Astrocyte (in vitro differentiated cells and primary cell): ENCODE results near the gene SETD7. TPM values are rescaled to one million over a fixed set of nuclear protein-coding genes. Genes with fewer than 3 reads are reported as not detected.

Source experiments
- DNase-seq: peaks from one replicate; pipeline ENCODE4 v3.0.0-alpha.2; 2010; ENCODE audit warnings: low read depth
- FAIRE-seq: peaks from 2 replicates; lab custom pipeline; 2011; peaks lifted over from hg19 to GRCh38; lab: Jason Lieb, UNC
- H2AFZ ChIP-seq: 2 replicates; pipeline ENCODE4 v1.6.0; 2012; ENCODE audit warnings: low read depth, low read length, inconsistent platforms
- H3K27ac ChIP-seq: 2 replicates; pipeline ENCODE4 v1.5.1; 2011; ENCODE audit warnings: low read depth, low read length, inconsistent platforms
- H3K27me3 ChIP-seq: 2 replicates; pipeline ENCODE4 v1.6.0; 2011; ENCODE audit warnings: low read length, inconsistent platforms; ENCODE audit not compliant: insufficient read depth
- H3K36me3 ChIP-seq: 2 replicates; pipeline ENCODE4 v1.5.1; 2011; ENCODE audit warnings: low read length, inconsistent platforms; ENCODE audit not compliant: insufficient read depth
- H3K4me1 ChIP-seq: 2 replicates; pipeline ENCODE4 v1.5.1; 2011; ENCODE audit warnings: low read length, inconsistent platforms; ENCODE audit not compliant: insufficient read depth
- H3K4me2 ChIP-seq: 2 replicates; pipeline ENCODE4 v1.6.0; 2012; ENCODE audit warnings: low read length, inconsistent platforms
- H3K4me3 ChIP-seq: 2 replicates; pipeline ENCODE4 v1.5.1; 2011; ENCODE audit warnings: low read depth, mild to moderate bottlenecking, low read length, inconsistent platforms; ENCODE audit not compliant: insufficient read depth
- H3K79me2 ChIP-seq: 2 replicates; pipeline ENCODE4 v1.6.0; 2012; ENCODE audit warnings: mild to moderate bottlenecking, low read length, inconsistent platforms; ENCODE audit not compliant: insufficient read depth
- H3K9ac ChIP-seq: 2 replicates; pipeline ENCODE4 v1.6.0; 2012; ENCODE audit warnings: mild to moderate bottlenecking, low read length, inconsistent platforms
- H3K9me3 ChIP-seq: 2 replicates; pipeline ENCODE4 v1.5.1; 2012; ENCODE audit warnings: low read depth, mild to moderate bottlenecking, low read length, inconsistent platforms; ENCODE audit not compliant: insufficient read depth
- H4K20me1 ChIP-seq: 2 replicates; pipeline ENCODE4 v1.6.0; 2012; ENCODE audit warnings: low read length, inconsistent platforms; ENCODE audit not compliant: insufficient read depth
- H3K27ac Mint-ChIP-seq: one replicate; pipeline ENCODE4 v1.8.0; 2021; ENCODE audit warnings: mild to moderate bottlenecking, mixed read lengths; ENCODE audit not compliant: unreplicated experiment
- H3K27me3 Mint-ChIP-seq: one replicate; pipeline ENCODE4 v1.8.0; 2021; ENCODE audit warnings: low read depth, mixed read lengths; ENCODE audit not compliant: unreplicated experiment
- H3K36me3 Mint-ChIP-seq: one replicate; pipeline ENCODE4 v1.8.0; 2021; ENCODE audit warnings: low read depth, mixed read lengths; ENCODE audit not compliant: unreplicated experiment
- H3K4me1 Mint-ChIP-seq: one replicate; pipeline ENCODE4 v1.8.0; 2021; ENCODE audit warnings: low read depth, mixed read lengths; ENCODE audit not compliant: unreplicated experiment
- H3K4me3 Mint-ChIP-seq: one replicate; pipeline ENCODE4 v1.8.0; 2021; ENCODE audit warnings: mild to moderate bottlenecking, moderate library complexity, mixed read lengths; ENCODE audit not compliant: unreplicated experiment
- H3K9me3 Mint-ChIP-seq: one replicate; pipeline ENCODE4 v1.8.0; 2021; ENCODE audit warnings: mild to moderate bottlenecking, mixed read lengths; ENCODE audit not compliant: unreplicated experiment
- EZH2 ChIP-seq: IDR thresholded peaks from 2 replicates; pipeline ENCODE4 v1.6.1; 2012; ENCODE audit warnings: mild to moderate bottlenecking, low read length, inconsistent platforms; ENCODE audit not compliant: insufficient read depth
- total RNA-seq: library from RNA; stranded (reverse); gene quantifications from 2 replicates; pipeline ENCODE4 v1.2.1, GENCODE V29; 2021
- TF ChIP-seq, protein P1 (sequence below): IDR thresholded peaks from 2 replicates; pipeline ENCODE4 v1.5.1; 2011; ENCODE audit warnings: low read depth, mild to moderate bottlenecking, inconsistent platforms, low read length, moderate library complexity; ENCODE audit not compliant: insufficient read depth

SETD7 gene
- total RNA-seq, 1 donor from 2014 or later, result 55.0 TPM

DNA sequence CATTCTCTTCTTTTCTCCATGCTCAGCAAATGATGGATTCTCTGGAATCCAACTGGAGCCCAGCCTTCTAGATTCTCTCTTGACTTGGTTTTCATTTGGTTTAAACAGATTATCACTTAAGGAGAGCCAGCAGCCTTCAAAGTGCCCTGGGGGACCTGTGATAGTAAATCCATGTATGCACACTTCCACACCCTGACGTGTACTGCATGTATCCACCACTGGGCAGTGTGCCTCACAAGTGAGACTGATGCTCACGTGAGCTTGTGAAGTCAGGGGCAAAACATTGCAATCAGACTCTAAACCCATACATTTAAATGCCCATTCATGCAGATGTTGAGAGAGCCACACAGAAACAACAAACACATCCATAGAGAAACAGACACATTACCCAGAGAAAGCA, 28.0 kb upstream of the SETD7 start:
- Mint-ChIP-seq H3K27me3 (peaks cover 9% of the 10 kb centered on the region), H3K4me1 (no peaks in the 10 kb centered on the region), H3K36me3 (no peaks in the 10 kb centered on the region), H3K9me3 (peaks cover 2% of the 10 kb centered on the region), H3K27ac (no peak overlapping the region), H3K4me3 (no peak overlapping the region)
- TF ChIP-seq EZH2, result no peak
- TF ChIP-seq, protein P1, sequence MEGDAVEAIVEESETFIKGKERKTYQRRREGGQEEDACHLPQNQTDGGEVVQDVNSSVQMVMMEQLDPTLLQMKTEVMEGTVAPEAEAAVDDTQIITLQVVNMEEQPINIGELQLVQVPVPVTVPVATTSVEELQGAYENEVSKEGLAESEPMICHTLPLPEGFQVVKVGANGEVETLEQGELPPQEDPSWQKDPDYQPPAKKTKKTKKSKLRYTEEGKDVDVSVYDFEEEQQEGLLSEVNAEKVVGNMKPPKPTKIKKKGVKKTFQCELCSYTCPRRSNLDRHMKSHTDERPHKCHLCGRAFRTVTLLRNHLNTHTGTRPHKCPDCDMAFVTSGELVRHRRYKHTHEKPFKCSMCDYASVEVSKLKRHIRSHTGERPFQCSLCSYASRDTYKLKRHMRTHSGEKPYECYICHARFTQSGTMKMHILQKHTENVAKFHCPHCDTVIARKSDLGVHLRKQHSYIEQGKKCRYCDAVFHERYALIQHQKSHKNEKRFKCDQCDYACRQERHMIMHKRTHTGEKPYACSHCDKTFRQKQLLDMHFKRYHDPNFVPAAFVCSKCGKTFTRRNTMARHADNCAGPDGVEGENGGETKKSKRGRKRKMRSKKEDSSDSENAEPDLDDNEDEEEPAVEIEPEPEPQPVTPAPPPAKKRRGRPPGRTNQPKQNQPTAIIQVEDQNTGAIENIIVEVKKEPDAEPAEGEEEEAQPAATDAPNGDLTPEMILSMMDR, result no peak
- Histone ChIP-seq H3K4me1 (no peaks in the 10 kb centered on the region), H3K79me2 (no peaks in the 10 kb centered on the region), H3K4me3 (no peak overlapping the region), H2AFZ (no peak overlapping the region), H3K36me3 (no peaks in the 10 kb centered on the region), H3K27me3 (no peaks in the 10 kb centered on the region), H3K27ac (no peak overlapping the region), H3K4me2 (no peak overlapping the region), H3K9me3 (no peaks in the 10 kb centered on the region), H4K20me1 (no peaks in the 10 kb centered on the region), H3K9ac (no peak overlapping the region)
- no peak for FAIRE-seq
- DNase-seq, result no peak

- H3K9ac ChIP-seq, result no peak overlapping the region
- no peaks in the 10 kb centered on the region for H3K4me1 ChIP-seq
- H2AFZ ChIP-seq, result no peak overlapping the region
- H3K9me3 Mint-ChIP-seq, result no peaks in the 10 kb centered on the region
- TF ChIP-seq EZH2, result no peak
- no peaks in the 10 kb centered on the region for H4K20me1 ChIP-seq
- no peak overlapping the region for H3K4me3 ChIP-seq
- H3K4me2 ChIP-seq, result no peak overlapping the region
- H3K4me3 Mint-ChIP-seq, result no peak overlapping the region
- no peak overlapping the region for H3K27ac ChIP-seq
- no peaks in the 10 kb centered on the region for H3K27me3 ChIP-seq
- H3K9me3 ChIP-seq, result no peaks in the 10 kb centered on the region
- no peaks in the 10 kb centered on the region for H3K36me3 ChIP-seq
- peaks cover 1% of the 10 kb centered on the region for H3K4me1 Mint-ChIP-seq
- no peaks in the 10 kb centered on the region for H3K36me3 Mint-ChIP-seq
- DNase-seq (no peak), FAIRE-seq (no peak)
- H3K27ac Mint-ChIP-seq, result no peak overlapping the region
- peaks cover 7% of the 10 kb centered on the region for H3K27me3 Mint-ChIP-seq
- H3K79me2 ChIP-seq, result no peaks in the 10 kb centered on the region
Observed at GRCh38 chr4:139582044-139582443, 26.0 kb upstream of the SETD7 start.

- Histone ChIP-seq H3K27ac (no peak overlapping the region), H3K4me2 (no peak overlapping the region), H3K9me3 (no peaks in the 10 kb centered on the region), H3K4me1 (peaks cover 7% of the 10 kb centered on the region), H3K9ac (no peak overlapping the region), H3K79me2 (no peaks in the 10 kb centered on the region), H3K4me3 (no peak overlapping the region), H3K36me3 (no peaks in the 10 kb centered on the region), H4K20me1 (no peaks in the 10 kb centered on the region), H2AFZ (no peak overlapping the region), H3K27me3 (no peaks in the 10 kb centered on the region)
- no peak overlapping the region for H3K4me3 Mint-ChIP-seq
- H3K27ac Mint-ChIP-seq, result no peak overlapping the region
- H3K9me3 Mint-ChIP-seq, result no peaks in the 10 kb centered on the region
- peaks cover 6% of the 10 kb centered on the region for H3K4me1 Mint-ChIP-seq
- H3K27me3 Mint-ChIP-seq, result peaks cover 3% of the 10 kb centered on the region
- FAIRE-seq (no peak), DNase-seq (no peak)
- TF ChIP-seq, protein P1, result no peak
- TF ChIP-seq EZH2, result no peak
- H3K36me3 Mint-ChIP-seq, result no peaks in the 10 kb centered on the region
Observed at GRCh38 chr4:139581096-139581495, 25.1 kb upstream of the SETD7 start.
